ENCODE measurements around the gene SAMD4B.

GRCh38 chr19:39349326-39349725 lies 7.1 kb downstream of the SAMD4B start:
- TF ChIP-seq POLR2AphosphoS5 (IDR thresholded peaks at IDR 0.05; ENCODE audit: low read depth) (no peak), CTCF (IDR thresholded peaks at IDR 0.05; ENCODE audit: insufficient read depth, low read length) (no peak), SPI1 (IDR thresholded peaks at IDR 0.05; ENCODE audit: borderline replicate concordance, low read depth) (no peak), REST (IDR thresholded peaks at IDR 0.05; ENCODE audit: insufficient replicate concordance, low read depth) (no peak), GABPA (IDR thresholded peaks at IDR 0.05; ENCODE audit: low read depth) (no peak)

Data from HL-60 (cell line).